Adipose tissue (tissue), 3 donors: ENCODE measurements around the gene SPACDR. TPM values are rescaled to one million over a fixed set of nuclear protein-coding genes. Genes with fewer than 3 reads are reported as not detected.

Experiments used
- polyA plus RNA-seq, 3 donors: library from polyadenylated mRNA; stranded (reverse); fragments of 200-250 nt; gene quantifications; one replicate each; pipeline ENCODE4 v1.2.3, GENCODE V29; 2013
- donor health status: healthy with polysubstance abuse.
- donor health status: Bipolar disorder and iron deficiency.
- donor health status: healthy.

SPACDR gene
- polyA plus RNA-seq, 3 donors, result 0.13 to 0.28 TPM; not detected in 1

Other genes starting within 250 kb of the SPACDR start
- under 1 TPM in 2 of 3 donors, not detected in 1; 0.54 to 0.76 TPM for gene PVRIG, start 244.3 kb downstream of the SPACDR start, polyA plus RNA-seq
- under 1 TPM in 2 of 3 donors, not detected in 1; 0.05 to 0.15 TPM for gene SPDYE3, start 156.6 kb downstream of the SPACDR start, polyA plus RNA-seq
- gene PILRB, start 106.1 kb downstream of the SPACDR start, polyA plus RNA-seq, result 10 to 100 TPM; 41.1 to 59.0 (median 43.2) TPM
- 10 to 100 TPM in 2 of 3 donors, 1 to 10 TPM in 1; 2.0 to 18.1 (median 12.8) TPM for gene PILRA, start 90.8 kb downstream of the SPACDR start, polyA plus RNA-seq
- 1 to 10 TPM; 3.5 to 9.6 (median 5.5) TPM for gene ZCWPW1, start 35.6 kb downstream of the SPACDR start, polyA plus RNA-seq
- 10 to 100 TPM; 12.9 to 33.4 (median 20.5) TPM for gene MEPCE, start 34.4 kb downstream of the SPACDR start, polyA plus RNA-seq
- 10 to 100 TPM; 14.2 to 24.4 (median 21.1) TPM for gene PPP1R35, start 27.8 kb downstream of the SPACDR start, polyA plus RNA-seq
- gene TSC22D4, start 15.0 kb upstream of the SPACDR start, polyA plus RNA-seq, result 10 to 100 TPM; 20.6 to 49.0 (median 27.0) TPM
- 1 to 10 TPM in 1 of 3 donors, under 1 TPM in 2; 0.68 to 1.8 (median 0.83) TPM for gene NYAP1, start 19.7 kb upstream of the SPACDR start, polyA plus RNA-seq
- 10 to 100 TPM; 10.4 to 21.8 (median 16.6) TPM for gene AGFG2, start 74.9 kb upstream of the SPACDR start, polyA plus RNA-seq
- gene SAP25, start 109.6 kb upstream of the SPACDR start, polyA plus RNA-seq, result 1 to 10 TPM; 2.5 to 4.3 (median 2.9) TPM
- gene LRCH4, start 121.9 kb upstream of the SPACDR start, polyA plus RNA-seq, result 10 to 100 TPM; 23.5 to 37.1 (median 33.4) TPM
- under 1 TPM; 0.16 to 0.52 (median 0.45) TPM for gene FBXO24, start 122.1 kb upstream of the SPACDR start, polyA plus RNA-seq
- 10 to 100 TPM; 21.8 to 89.5 (median 80.4) TPM for gene PCOLCE, start 138.1 kb upstream of the SPACDR start, polyA plus RNA-seq
- 10 to 100 TPM; 13.1 to 25.6 (median 17.9) TPM for gene MOSPD3, start 148.3 kb upstream of the SPACDR start, polyA plus RNA-seq
- gene TFR2, start 177.3 kb upstream of the SPACDR start, polyA plus RNA-seq, result 1 to 10 TPM in 1 of 3 donors, under 1 TPM in 2; 0.22 to 1.5 (median 0.48) TPM
- under 1 TPM in 2 of 3 donors, not detected in 1; 0.09 to 0.53 TPM for gene ACTL6B, start 192.2 kb upstream of the SPACDR start, polyA plus RNA-seq
- 100 to 1,000 TPM; 156 to 286 (median 227) TPM for gene GNB2, start 209.5 kb upstream of the SPACDR start, polyA plus RNA-seq
- gene GIGYF1, start 230.0 kb upstream of the SPACDR start, polyA plus RNA-seq, result 10 to 100 TPM; 17.3 to 35.3 (median 19.1) TPM
- 10 to 100 TPM; 25.2 to 31.3 (median 27.4) TPM for gene POP7, start 241.9 kb upstream of the SPACDR start, polyA plus RNA-seq